Measurements from ENCODE around the gene TAL1. TPM values are rescaled to one million over a fixed set of nuclear protein-coding genes. Genes with fewer than 3 reads are reported as not detected.

Gene TAL1
- total and polyA plus RNA-seq, 2 of the 8 experiments (the other 6 are each of a cell fraction or from before 2014, with no cell fraction given) = 0.09 to 0.15 TPM

GRCh38 chr1:47186267-47187185, 45.5 kb downstream of the TAL1 start:
- Histone ChIP-seq H4K8ac (ENCODE audit: extremely low read depth, insufficient read depth, low read length) (no peak overlapping the region; the same call in 1 of the 2 replicates), H3K9me3 (ENCODE audit: insufficient read depth in 2 of 2, low read depth in 1 of 2, low read length in 1 of 2) (no peaks in the 10 kb centered on the region), H4K20me1 (replicated peaks in 1 of 2; ENCODE audit: control insufficient read depth in 1 of 2, insufficient read depth in 2 of 2, low read length in 2 of 2) (no peaks in the 10 kb centered on the region), H3K23ac (ENCODE audit: insufficient read length) (no peak overlapping the region), H3K4me2 (ENCODE audit: insufficient read depth in 1 of 2, low read depth in 2 of 2, low read length in 2 of 2) (no peak overlapping the region), H2BK15ac (ENCODE audit: low read length) (no peak overlapping the region), H3K4ac (replicated peaks; ENCODE audit: insufficient read length, low read depth, low read length) (no peak overlapping the region), H3K23me2 (ENCODE audit: low read depth, low read length) (peaks cover 5% of the 10 kb centered on the region; the same call in 1 of the 2 replicates), H3K79me1 (ENCODE audit: low read depth, low read length) (no peaks in the 10 kb centered on the region), H2BK20ac (ENCODE audit: low read length) (no peak overlapping the region), H3K56ac (replicated peaks; ENCODE audit: insufficient read length, low read depth, low read length) (no peak overlapping the region), H2BK5ac (ENCODE audit: low read depth, low read length) (no peak overlapping the region), H3K14ac (ENCODE audit: insufficient read length) (no peak overlapping the region), H4K91ac (replicated peaks; ENCODE audit: insufficient read length, low read length) (no peak overlapping the region), H3K4me3 (ENCODE audit: extremely low read depth in 1 of 4, insufficient read depth in 2 of 4, low read depth in 3 of 4, low read length in 4 of 4) (no peak overlapping the region), H3K18ac (ENCODE audit: extremely low read depth, low read length) (no peak overlapping the region), H2BK120ac (replicated peaks; ENCODE audit: low read depth, low read length) (no peak overlapping the region), H3K36me3 (ENCODE audit: control insufficient read depth in 2 of 4, insufficient read depth in 4 of 4, low read length in 3 of 4) (no peaks in the 10 kb centered on the region), H3K79me2 (ENCODE audit: control insufficient read depth in 1 of 2, insufficient read depth in 2 of 2, low read length in 2 of 2) (no peaks in the 10 kb centered on the region), H2AFZ (ENCODE audit: low read length) (no peak overlapping the region), H3K27ac (ENCODE audit: low read depth, low read length) (no peak overlapping the region; the same call in 1 of the 2 replicates), H4K5ac (ENCODE audit: insufficient read length, low read depth, low read length) (no peak overlapping the region), H3K9ac (replicated peaks in 1 of 4; ENCODE audit: extremely low read depth in 1 of 4, low read depth in 3 of 4, low read length in 3 of 4) (no peak overlapping the region), H3K27me3 (replicated peaks in 1 of 4; ENCODE audit: control insufficient read depth in 3 of 4, extremely low read depth in 1 of 4, insufficient read depth in 3 of 4, low read length in 3 of 4) (peaks cover 0 to 2% (median 0%) of the 10 kb centered on the region in 4 experiments; a peak in 3 of 7 replicates), H2AK5ac (ENCODE audit: low read depth, low read length) (no peak overlapping the region), H2BK12ac (ENCODE audit: low read depth, low read length) (no peak overlapping the region), H3K4me1 (replicated peaks in 1 of 4; ENCODE audit: control insufficient read depth in 3 of 4, insufficient read depth in 4 of 4, low read length in 3 of 4) (peaks cover 0 to 6% (median 2%) of the 10 kb centered on the region in 4 experiments; a peak in 5 of 7 replicates)
- DNase-seq (ENCODE audit: low read depth in 1 of 2, low spot score in 2 of 2) (no peak), FAIRE-seq (no peak)
- ChIA-PET POLR2A (ENCODE audit: partially characterized antibody) (interaction anchor here (0.7 kb wide), 1 partner anchor 46 kb away, joined by 3 read pairs; the partner anchor contains the start of gene TAL1), CTCF (ENCODE audit: partially characterized antibody) (interaction anchor here (0.6 to 14.4 kb wide), 6 partner anchors 6 to 439 kb away, joined by 3 to 207 read pairs (median 78); partner anchors contain the start of gene PDZK1IP1)
- WGBS, 2 experiments (ENCODE audit: extremely low coverage in 1 of 2, insufficient coverage in 1 of 2, insufficient read length in 1 of 2, insufficient replicate concordance in 2 of 2, low coverage in 1 of 2, low lambda C conversion rate in 2 of 2, missing lambda C conversion rate in 1 of 2) = 95% methylated on average over 13 of the region's 13 CpGs; no CpG with 5 or more reads in 1 of the 2 experiments
- TF ChIP-seq ZNF274 (IDR thresholded peaks at IDR 0.05; ENCODE audit: borderline replicate concordance, extremely low read depth, low read length) (no peak), SUZ12 (IDR thresholded peaks at IDR 0.05; ENCODE audit: low read length) (no peak), SAP30 (IDR thresholded peaks at IDR 0.05; ENCODE audit: insufficient read depth, insufficient replicate concordance, low read length) (no peak), JUND (IDR thresholded peaks at IDR 0.05; ENCODE audit: low read length) (no peak), POLR2AphosphoS5 (IDR thresholded peaks at IDR 0.05; ENCODE audit: low read depth, low read length) (no peak)

Measured in H1 (cell line).